GM23338 (cell line): ENCODE results near the gene DUSP9.
A peak's percentile ranks its signal among the peaks of the same experiment; 100 is the strongest.

Experiments
- CTCF ChIP-seq, 2 experiments: fragments of 200-600 bp in 1 of 2; sonication (generic) in 1 of 2; conservative IDR thresholded peaks; 2 replicates each; pipeline versions ENCODE4 v1.5.1 to v1.6.1; 2016 to 2017; ENCODE audit warnings: antibody characterized with exemption in 2 of 2, low read depth in 2 of 2, mild to moderate bottlenecking in 2 of 2, moderate library complexity in 1 of 2
- EZH2 ChIP-seq: fragments of 200-600 bp; sonication (generic); IDR thresholded peaks from one replicate; pipeline ENCODE4 v1.8.0; 2017; ENCODE audit warnings: antibody characterized with exemption, mild to moderate bottlenecking, low read depth; ENCODE audit not compliant: unreplicated experiment
- POLR2AphosphoS5 ChIP-seq: IDR thresholded peaks from 2 replicates; pipeline ENCODE4 v1.6.1; 2016; ENCODE audit warnings: antibody characterized with exemption, low read depth
- REST ChIP-seq: IDR thresholded peaks from one replicate; pipeline ENCODE4 v1.6.1; 2018; ENCODE audit warnings: antibody characterized with exemption; ENCODE audit not compliant: unreplicated experiment

GRCh38 chrX:153669174-153669890 lies 22.3 kb downstream of the DUSP9 start:
- no peak for TF ChIP-seq POLR2AphosphoS5
- TF ChIP-seq CTCF (conservative IDR thresholded peaks at IDR 0.05; ENCODE audit: low read depth in 2 of 2), result peak; percentile 73 to 76
- no peak for TF ChIP-seq REST
- no peak for TF ChIP-seq EZH2
